A549 (cell line): ENCODE results near the gene TUBGCP2.

ENCODE experiments used
- HOXB13 ChIP-seq: fragments of 250-450 bp; sonication (Bioruptor Pico); IDR thresholded peaks from 2 replicates; pipeline ENCODE4 v1.5.0; 2020; ENCODE audit warnings: low read depth, mild to moderate bottlenecking, moderate library complexity
- POLR2A ChIP-seq: IDR thresholded peaks from 2 replicates; pipeline ENCODE4 v1.6.1; 2012; ENCODE audit warnings: mild to moderate bottlenecking, low read length
- RAD21 ChIP-seq, 2 experiments: fragments of >200 bp in 1 of 2; sonication (Bioruptor Twin) in 1 of 2; formaldehyde crosslinking in 1 of 2; IDR thresholded peaks in 1 of 2; conservative IDR thresholded peaks in 1 of 2; 2 replicates in 1 of 2; 3 replicates in 1 of 2; pipeline ENCODE4 v1.6.1; 2012 to 2018; ENCODE audit warnings: inconsistent platforms in 1 of 2
- TF ChIP-seq, protein P1 (sequence below): fragments of >200 bp; sonication (Bioruptor Twin); formaldehyde crosslinking; IDR thresholded peaks from 3 replicates; pipeline ENCODE4 v1.5.1; 2016
- TF ChIP-seq, protein P2 (sequence below): fragments of 150-350 bp; IDR thresholded peaks from 2 replicates; pipeline ENCODE4 v1.6.1; 2014; ENCODE audit warnings: low read depth, mild to moderate bottlenecking, low read length

DNA sequence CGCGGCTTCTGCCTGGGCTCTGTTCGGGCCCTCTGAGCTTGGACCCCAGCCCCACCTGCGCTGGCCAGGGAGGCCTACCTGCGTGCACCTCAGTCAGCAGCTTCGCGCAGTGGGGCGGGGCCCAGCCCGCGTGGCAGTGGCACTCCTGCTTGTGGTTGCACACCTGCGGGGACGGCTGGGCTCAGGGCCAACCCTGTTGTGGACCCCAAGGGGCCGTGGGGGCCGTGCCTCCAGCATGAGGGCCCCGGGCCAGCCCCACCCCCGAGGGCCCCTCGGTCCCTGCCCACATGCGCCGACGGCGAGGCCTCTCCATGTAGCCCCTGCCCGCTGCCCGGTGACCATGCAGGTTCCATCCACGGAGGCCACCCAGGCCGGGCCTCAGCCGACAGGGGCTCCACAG lies 39.3 kb downstream of the TUBGCP2 start:
- TF ChIP-seq, protein P1, sequence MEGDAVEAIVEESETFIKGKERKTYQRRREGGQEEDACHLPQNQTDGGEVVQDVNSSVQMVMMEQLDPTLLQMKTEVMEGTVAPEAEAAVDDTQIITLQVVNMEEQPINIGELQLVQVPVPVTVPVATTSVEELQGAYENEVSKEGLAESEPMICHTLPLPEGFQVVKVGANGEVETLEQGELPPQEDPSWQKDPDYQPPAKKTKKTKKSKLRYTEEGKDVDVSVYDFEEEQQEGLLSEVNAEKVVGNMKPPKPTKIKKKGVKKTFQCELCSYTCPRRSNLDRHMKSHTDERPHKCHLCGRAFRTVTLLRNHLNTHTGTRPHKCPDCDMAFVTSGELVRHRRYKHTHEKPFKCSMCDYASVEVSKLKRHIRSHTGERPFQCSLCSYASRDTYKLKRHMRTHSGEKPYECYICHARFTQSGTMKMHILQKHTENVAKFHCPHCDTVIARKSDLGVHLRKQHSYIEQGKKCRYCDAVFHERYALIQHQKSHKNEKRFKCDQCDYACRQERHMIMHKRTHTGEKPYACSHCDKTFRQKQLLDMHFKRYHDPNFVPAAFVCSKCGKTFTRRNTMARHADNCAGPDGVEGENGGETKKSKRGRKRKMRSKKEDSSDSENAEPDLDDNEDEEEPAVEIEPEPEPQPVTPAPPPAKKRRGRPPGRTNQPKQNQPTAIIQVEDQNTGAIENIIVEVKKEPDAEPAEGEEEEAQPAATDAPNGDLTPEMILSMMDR = no peak
- TF ChIP-seq POLR2A (no peak), HOXB13 (no peak), RAD21 (conservative IDR thresholded peaks at IDR 0.05 in 1 of 2, IDR thresholded peaks at IDR 0.05 in 1 of 2) (no peak)
- TF ChIP-seq, protein P2, sequence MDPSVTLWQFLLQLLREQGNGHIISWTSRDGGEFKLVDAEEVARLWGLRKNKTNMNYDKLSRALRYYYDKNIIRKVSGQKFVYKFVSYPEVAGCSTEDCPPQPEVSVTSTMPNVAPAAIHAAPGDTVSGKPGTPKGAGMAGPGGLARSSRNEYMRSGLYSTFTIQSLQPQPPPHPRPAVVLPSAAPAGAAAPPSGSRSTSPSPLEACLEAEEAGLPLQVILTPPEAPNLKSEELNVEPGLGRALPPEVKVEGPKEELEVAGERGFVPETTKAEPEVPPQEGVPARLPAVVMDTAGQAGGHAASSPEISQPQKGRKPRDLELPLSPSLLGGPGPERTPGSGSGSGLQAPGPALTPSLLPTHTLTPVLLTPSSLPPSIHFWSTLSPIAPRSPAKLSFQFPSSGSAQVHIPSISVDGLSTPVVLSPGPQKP = no peak
